GM18502 (cell line): ENCODE data around the gene SPTLC2.

Source experiments
- ATAC-seq: cut with Tn5 transposase; IDR thresholded peaks from one replicate; pipeline ENCODE4 v1.9.1; 2021; ENCODE audit warnings: mild to moderate bottlenecking; ENCODE audit not compliant: unreplicated experiment, poor library complexity

Gene SPTLC2

GRCh38 chr14:77511486-77512162 is 104.8 kb downstream of the SPTLC2 start:
- ATAC-seq = no peak

GRCh38 chr14:77509366-77509765 is 107.1 kb downstream of the SPTLC2 start:
- ATAC-seq = no peak

- ATAC-seq = no peak
Observed at GRCh38 chr14:77508876-77509275, 107.6 kb downstream of the SPTLC2 start.

DNA sequence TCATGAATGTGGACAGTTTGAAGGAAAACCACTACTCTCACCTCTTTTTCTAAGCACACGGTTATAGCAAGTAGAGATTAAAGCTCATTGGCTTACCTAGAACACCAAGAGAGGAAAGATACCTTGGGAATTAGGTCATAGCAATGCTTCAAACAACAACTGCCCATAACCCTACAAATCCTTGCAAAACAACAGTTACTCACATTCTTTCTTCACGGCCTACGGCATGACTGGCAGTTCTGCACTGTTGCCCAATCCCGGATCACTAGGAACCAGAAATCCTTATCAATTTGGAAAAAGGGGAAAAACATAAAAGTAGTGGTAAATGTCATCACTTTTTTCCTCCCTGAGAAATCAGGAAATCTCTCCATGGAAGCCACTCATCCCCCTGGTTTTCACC is 108.2 kb downstream of the SPTLC2 start:
- no peak for ATAC-seq

DNA sequence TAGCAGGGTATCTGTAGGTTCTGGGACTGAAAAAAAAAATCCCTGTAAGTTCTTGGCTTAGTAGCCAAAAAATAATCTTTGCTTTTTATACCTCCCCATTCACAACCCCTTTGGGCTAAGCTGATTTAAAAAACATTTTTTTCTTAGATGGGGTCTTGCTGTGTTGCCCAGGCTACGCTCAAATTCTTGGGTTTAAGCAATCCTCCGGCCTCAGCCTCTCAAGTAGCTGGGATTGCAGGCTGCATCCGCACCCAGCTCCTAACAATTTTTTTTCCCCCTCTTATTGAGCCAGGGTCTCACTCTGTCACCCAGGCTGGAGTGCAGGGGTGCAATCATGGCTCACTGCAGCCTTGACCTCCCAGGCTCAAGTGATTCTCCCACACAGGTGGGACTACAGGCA is 108.7 kb downstream of the SPTLC2 start:
- no peak for ATAC-seq

DNA sequence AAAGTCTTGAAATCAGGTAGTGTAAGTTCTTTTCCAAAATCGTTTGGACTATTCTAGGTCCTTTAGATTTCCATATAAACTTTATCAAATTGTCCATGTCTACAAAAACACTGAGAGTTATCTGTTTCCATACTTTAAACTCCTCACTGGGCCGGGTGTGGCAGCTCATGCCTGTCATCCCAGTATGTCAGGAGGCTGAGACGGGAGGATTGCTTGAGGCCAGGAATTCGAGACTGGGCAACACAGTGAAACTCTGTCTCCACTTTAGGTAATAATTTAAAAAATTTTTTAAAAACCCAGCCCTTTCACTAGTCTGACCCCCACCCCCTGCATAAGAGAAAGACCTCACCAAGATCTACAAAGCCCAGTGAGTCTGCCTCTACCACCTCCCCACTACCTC is 111.4 kb downstream of the SPTLC2 start:
- ATAC-seq = no peak

DNA sequence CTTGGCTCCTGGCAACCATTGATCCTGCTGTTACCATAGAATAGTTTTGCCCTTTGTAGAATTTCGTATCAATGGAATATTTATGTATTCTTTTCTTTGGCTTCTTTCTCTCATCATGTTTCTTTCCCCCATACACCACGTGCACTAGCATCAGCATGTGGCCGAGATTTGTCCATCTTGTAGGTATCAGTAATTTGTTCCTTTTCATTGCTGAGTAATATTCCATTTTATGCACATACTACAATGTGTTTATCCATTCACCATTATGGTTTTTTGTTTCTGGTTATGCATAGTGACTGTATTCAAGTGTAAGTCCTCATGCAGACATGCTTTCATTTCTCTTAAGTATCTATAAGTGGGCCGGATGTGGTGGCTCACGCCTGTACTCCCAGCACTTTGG is 113.3 kb downstream of the SPTLC2 start:
- no peak for ATAC-seq

DNA sequence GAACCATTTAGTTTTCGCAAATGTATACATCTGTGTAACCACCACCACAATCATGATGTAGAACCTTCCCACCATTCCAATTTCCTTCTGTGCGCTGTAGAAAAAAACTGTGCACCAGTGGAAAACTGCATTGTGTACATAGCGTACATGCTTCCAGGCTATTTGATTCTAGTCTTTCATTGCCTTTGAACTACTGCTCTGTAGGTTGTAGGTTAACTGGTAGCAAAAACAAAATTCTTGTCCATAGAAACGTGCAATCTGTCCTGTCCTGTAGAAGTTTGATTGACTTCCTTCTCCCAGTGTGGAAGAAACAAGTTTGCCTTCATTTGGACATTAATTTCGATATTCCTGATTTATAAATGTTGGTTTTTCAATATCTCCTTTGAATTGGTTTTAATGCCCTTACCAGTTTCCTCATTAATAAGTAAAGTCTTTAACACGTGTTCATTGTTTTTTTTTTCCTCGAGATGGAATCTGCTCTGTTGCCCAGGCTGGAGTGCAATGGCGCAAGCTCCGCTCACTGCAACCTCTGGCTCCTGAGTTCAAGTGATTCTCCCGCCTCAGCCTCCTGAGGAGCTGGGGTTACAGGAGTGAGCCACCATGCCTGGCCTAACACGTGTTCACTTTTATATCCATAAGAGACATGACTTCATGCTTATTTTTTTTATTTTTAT is 114.2 kb downstream of the SPTLC2 start:
- no peak for ATAC-seq

DNA sequence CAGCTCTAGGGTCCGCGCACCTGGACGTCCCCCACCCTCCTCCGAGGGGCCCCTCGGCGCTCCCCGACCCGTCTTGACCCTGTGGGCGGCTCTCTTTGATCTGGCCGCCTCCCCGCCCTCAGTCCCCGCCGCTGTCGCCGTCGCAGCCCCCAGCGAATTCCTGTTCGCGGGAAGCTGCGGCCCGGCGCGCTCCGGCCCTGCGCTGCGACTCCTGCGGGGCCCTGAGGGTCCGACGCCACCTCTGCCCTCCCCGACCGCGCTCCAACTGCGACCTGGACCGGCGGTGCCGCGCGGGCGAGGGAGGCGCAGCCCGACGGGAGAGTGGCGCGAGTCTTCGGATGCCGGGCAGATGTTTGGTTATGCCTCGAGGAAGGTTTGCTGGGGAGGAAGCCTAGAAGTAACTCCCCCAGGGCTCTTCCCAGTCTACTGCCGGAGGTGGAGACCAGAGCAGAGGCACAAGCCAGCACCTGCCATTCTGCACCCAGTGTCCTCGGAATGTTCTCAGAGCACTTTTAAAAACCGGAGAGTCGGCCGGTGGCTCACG is 117.4 kb downstream of the SPTLC2 start:
- ATAC-seq = peak; percentile 19

DNA sequence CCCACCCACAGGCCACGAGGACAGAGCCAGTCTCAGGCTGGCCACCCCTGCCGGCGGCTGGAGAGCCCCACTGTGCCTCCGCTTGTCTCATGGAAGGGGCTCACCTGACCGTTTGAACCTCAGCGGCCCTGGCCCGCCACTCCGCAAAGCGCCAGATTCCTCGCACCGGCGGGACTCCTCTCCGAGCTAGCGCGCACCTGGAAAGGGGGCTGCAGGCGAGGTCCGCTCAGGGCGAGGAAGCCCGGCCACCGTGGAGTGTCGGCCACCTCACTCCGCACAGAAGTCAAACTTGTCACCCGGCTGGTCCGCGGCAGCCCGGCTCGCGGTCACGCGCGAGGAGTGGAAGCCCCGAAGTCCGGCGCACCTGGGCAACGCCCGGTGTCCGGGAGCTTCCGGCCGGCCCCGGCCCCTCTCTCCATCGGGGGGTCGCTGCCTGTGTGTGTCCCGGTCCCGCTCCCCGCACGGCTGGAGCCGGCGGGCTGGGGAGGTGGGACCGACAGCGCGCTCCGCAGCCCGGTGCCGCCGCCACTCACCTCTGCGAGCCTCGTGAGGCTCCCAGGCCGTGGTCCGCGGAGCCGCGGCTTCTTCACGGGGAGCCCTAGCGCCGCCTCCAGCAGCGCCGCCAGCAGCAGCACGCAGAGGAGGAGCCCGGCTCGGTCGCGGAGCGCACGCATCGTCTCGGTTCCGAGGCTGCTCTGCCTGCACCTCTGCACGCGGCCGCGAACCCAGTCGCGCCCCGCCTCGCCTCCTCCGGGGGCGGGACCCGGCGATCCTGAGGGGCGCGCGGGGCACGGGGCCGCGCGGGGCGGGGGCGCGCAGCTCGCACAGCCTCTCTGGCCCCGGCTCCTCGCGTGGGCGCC is 118.1 kb downstream of the SPTLC2 start, which contains the start of gene ISM2:
ISM2 (minus strand) TSS at position 697 of the 860 bp plus-strand sequence; CDS start at position 674, 23 bp downstream.
- ATAC-seq = peak; percentile 73

DNA sequence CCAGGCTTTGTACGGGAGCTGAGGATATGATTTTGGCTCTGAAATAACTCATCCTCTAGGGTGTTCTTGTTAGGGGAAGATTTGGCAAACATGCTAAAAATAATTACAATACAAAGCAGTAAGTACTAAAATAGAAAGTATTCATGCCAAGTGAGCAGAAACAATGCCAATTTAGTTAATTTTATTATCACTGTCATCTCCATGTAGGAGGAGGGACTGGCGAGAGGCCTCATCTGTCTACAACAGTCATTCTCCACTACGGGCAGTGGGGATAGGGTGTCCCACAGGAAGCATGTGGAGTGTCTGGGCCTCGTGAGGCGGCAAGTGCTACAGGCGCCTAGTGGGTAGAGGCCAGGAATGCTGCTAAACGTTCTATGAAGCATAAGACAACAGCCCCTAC is 121.1 kb downstream of the SPTLC2 start:
- ATAC-seq = no peak

DNA sequence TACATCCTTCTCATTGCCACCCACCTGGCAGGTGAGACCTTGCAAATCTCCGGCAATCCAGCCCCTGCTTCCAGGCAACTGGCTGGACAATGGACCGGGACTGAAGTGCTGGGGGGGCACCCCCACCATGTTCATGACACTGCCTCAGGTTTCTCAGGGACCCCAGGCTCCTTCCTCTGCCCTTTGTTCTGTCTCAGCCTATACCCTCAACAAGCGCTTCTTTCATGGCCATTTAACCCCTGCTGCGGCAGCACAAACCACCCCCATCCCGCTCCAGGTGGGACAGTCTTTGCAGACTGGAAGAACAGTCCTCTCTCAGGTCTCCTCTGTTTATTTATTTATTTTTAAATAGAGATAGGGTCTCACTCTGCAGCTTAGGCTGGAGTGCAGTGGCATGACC is 125.4 kb downstream of the SPTLC2 start:
- ATAC-seq = no peak

DNA sequence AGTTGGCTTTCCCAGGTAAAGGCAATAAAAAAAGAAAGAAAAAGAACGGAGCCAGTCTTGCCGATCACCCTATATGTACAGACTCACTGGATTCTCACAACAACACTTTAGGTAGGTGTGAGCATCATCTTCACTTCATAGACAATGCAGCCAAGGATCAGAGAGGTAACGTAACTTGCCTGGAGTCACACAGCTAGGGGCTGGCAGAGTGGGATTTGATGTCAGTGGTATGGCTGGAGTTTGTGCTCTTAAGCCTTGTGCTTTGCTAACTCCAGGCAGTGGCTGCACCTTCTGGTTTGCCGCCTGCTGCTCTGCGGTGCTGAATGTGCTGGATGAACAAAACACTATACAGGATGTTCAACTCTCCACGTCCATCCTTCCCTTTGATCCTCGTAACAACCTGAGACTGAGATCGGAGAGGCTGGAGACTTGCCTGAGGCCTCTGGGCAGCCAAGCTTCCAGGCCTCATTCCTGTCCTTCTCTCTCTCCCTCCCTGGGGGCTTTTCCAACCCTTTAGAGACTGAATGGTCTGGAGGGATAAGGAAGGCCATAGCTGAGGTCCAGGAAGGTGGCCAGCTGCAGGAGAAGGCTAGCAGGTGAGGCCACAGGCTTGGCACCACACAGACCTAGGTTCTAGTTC is 126.0 kb downstream of the SPTLC2 start:
- ATAC-seq = no peak

- no peak for ATAC-seq
Observed at GRCh38 chr14:77489041-77489440, 127.4 kb downstream of the SPTLC2 start.

GRCh38 chr14:77488558-77488957 is 127.9 kb downstream of the SPTLC2 start:
- ATAC-seq = no peak

DNA sequence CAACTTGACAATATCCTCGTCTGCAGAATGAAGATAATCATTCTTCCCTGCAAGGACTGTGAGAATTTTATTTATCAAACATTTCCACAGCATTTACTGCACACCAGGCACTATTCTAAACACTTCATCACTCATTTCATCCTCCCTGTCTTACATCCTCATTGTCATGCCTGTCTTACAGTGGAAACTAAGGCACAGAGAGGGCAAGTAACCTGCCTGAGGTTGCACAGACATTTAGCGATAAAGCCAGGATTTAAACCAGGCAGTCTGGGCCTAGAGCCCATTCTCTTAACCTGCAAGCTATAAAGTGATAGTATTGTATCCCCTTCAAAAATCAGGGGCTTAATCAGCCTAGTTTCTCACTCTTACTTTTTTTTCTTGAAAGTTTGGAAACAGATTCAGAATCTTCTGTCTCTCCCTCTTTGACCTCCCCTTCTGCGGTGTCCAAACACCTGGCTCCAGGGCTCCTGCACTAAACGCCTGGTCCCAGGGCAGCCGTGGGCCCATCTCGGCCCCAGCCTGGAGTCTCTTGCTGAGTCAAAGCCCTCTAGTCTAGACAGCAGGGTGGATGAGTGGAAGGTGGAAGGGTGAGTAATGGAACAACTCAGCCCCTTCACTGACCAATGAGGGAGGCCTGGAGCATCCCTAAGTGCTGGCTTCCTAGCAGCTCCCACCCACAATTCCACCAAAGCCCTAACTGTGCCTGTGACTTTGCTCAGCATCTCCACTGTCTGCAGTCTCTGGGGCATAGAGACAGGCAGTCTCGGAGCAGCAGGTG is 130.3 kb downstream of the SPTLC2 start:
- no peak for ATAC-seq

GRCh38 chr14:77485256-77485655 is 131.2 kb downstream of the SPTLC2 start:
- no peak for ATAC-seq

DNA sequence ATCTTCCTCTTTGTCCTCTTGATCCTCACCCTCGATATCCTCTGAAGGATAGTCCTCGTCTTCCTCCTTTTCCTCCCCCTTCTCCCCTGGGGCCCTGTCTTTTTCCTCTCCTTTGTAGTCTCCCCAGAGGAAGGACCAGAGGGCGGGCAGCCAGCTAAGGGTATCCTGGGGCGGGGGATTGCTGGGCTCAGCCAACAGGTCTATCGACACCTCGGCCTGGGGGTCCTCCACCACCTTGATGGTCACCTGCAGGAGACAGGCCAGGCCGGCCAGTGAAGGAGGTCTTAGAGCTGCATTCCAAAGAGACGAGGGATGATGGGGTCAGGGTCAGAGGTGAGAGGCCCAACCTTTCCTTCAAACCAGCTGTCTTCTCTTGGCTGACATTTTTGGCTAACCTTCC is 134.0 kb downstream of the SPTLC2 start:
- ATAC-seq = no peak

DNA sequence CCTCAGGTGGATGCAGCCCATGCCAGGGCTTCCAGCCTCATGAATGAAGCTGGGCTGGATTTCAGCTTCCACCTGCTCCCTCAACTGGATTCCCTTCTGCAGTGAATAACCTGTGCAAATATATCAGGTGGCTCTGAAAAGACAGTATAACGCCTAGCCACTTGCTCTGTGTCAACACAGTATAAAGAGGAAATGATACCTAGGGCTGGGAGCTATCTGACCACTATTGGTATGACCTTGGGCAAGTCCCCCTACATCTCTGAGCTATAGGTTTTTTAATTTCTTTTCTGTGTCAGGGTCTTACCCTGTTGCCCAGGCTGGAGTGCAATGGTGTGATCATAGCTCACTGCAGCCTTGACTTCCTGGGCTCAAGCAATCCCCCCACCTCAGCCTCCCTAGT is 137.6 kb downstream of the SPTLC2 start:
- peak; percentile 96 for ATAC-seq

GRCh38 chr14:77478029-77478428 is 138.4 kb downstream of the SPTLC2 start:
- ATAC-seq = no peak
